ENCODE data around the gene TREML1.

TREML1 gene, protein sequence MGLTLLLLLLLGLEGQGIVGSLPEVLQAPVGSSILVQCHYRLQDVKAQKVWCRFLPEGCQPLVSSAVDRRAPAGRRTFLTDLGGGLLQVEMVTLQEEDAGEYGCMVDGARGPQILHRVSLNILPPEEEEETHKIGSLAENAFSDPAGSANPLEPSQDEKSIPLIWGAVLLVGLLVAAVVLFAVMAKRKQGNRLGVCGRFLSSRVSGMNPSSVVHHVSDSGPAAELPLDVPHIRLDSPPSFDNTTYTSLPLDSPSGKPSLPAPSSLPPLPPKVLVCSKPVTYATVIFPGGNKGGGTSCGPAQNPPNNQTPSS

DNA sequence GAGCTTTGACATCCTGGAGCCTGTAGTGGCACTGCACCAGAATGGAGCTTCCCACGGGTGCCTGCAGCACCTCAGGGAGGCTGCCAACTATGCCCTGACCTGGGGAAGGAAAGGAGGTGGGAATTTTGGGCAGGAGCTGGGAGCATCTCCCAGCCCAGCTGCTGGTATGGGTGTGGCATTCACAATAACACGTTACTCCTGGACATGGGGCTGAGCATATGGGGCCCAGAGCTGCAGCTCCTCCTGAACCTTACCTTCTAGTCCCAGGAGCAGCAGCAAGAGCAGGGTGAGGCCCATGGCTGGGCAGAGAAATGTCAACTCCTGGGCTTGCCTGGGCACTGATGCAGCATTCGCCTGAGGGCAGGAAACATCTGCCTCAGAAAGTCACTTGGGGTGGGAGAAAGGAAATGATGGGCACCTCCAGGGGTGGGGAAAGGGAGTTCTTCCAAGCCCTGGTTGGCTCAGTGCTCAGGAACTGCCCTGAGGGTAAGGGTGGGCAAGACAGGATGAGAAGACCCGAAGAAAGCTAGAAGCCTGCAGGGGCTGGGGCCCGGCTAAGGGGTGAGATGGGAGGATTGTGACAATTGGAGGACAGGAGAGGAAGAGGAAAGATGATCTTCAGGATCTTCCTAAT lies at the start of gene TREML1:
Gene TREML1 (minus strand): TSS at position 356 of the 634 bp plus-strand sequence. CDS start 59 bp downstream, at position 297.
- no peak for DNase-seq (ENCODE audit: low spot score)
- TF ChIP-seq, protein P1, sequence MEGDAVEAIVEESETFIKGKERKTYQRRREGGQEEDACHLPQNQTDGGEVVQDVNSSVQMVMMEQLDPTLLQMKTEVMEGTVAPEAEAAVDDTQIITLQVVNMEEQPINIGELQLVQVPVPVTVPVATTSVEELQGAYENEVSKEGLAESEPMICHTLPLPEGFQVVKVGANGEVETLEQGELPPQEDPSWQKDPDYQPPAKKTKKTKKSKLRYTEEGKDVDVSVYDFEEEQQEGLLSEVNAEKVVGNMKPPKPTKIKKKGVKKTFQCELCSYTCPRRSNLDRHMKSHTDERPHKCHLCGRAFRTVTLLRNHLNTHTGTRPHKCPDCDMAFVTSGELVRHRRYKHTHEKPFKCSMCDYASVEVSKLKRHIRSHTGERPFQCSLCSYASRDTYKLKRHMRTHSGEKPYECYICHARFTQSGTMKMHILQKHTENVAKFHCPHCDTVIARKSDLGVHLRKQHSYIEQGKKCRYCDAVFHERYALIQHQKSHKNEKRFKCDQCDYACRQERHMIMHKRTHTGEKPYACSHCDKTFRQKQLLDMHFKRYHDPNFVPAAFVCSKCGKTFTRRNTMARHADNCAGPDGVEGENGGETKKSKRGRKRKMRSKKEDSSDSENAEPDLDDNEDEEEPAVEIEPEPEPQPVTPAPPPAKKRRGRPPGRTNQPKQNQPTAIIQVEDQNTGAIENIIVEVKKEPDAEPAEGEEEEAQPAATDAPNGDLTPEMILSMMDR (IDR thresholded peaks at IDR 0.05; ENCODE audit: extremely low read depth, insufficient read depth, missing control alignments): no peak
- in situ Hi-C loops (cut with MboI; ENCODE audit: low pct_unique_long_range_greater_than_20kb, low sequenced_read_pairs, unreplicated experiment): no loop called here

- TF ChIP-seq, protein P1 (IDR thresholded peaks at IDR 0.05; ENCODE audit: extremely low read depth, insufficient read depth, missing control alignments): no peak
- in situ Hi-C loops (cut with MboI; ENCODE audit: low pct_unique_long_range_greater_than_20kb, low sequenced_read_pairs, unreplicated experiment): no loop called here
- no peak for DNase-seq (ENCODE audit: low spot score)
Measured at GRCh38 chr6:41201764-41202173, 47.6 kb upstream of the TREML1 start.

DNA sequence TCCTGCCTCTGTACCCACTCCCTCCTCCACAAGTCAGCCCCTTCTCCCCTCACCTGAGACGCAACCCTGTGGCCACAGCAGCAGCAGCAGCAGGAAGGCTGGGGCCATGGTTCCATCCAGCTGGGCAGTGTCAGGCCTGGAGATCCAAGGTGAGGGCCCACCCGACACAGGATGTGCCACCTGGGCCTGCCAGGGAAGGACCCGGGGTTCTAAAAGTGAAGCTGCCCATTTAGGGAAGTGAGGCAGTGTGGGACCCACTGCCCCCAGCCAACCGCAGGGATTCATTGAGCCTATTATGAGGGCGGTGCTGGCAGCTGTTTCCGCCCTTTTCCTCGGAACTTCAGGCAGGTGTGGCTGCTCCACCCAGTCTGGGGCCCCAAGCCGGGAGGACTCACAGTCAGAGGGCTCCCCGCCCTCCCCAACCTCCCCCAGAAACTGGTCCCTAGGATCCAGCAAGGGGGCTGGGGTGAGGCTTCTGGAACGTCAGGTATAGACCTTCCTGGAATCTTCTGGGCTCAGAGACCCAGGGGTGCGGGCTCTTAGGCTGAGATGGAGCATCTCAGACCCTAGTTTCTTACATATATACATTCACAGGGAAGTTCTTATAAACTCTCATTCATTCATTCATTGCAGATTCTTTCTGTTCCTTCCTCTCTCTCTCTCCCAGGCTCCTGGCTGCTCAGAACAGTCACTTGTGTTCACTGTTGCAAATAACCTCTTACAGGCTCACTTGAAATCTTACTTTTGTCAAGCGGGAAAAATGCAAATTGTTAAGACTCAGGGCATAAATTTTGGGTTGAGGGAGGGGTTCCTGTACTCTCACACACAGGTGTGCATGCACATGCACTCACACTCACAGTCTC lies 47.0 kb upstream of the TREML1 start, which contains the start of gene TREML2:
Gene TREML2 (minus strand): TSS at position 249 of the 863 bp plus-strand sequence. CDS start 141 bp downstream, at position 108.
- TF ChIP-seq, protein P1 (IDR thresholded peaks at IDR 0.05; ENCODE audit: extremely low read depth, insufficient read depth, missing control alignments): no peak
- in situ Hi-C loops (cut with MboI; ENCODE audit: low pct_unique_long_range_greater_than_20kb, low sequenced_read_pairs, unreplicated experiment): no loop called here
- DNase-seq (ENCODE audit: low spot score): peak; percentile 28

- peak; percentile 41 for DNase-seq (ENCODE audit: low spot score)
- in situ Hi-C loops (cut with MboI; ENCODE audit: low pct_unique_long_range_greater_than_20kb, low sequenced_read_pairs, unreplicated experiment): no loop called here
- TF ChIP-seq, protein P1 (IDR thresholded peaks at IDR 0.05; ENCODE audit: extremely low read depth, insufficient read depth, missing control alignments): no peak
Measured at GRCh38 chr6:41200296-41200900, 46.3 kb upstream of the TREML1 start.

DNA sequence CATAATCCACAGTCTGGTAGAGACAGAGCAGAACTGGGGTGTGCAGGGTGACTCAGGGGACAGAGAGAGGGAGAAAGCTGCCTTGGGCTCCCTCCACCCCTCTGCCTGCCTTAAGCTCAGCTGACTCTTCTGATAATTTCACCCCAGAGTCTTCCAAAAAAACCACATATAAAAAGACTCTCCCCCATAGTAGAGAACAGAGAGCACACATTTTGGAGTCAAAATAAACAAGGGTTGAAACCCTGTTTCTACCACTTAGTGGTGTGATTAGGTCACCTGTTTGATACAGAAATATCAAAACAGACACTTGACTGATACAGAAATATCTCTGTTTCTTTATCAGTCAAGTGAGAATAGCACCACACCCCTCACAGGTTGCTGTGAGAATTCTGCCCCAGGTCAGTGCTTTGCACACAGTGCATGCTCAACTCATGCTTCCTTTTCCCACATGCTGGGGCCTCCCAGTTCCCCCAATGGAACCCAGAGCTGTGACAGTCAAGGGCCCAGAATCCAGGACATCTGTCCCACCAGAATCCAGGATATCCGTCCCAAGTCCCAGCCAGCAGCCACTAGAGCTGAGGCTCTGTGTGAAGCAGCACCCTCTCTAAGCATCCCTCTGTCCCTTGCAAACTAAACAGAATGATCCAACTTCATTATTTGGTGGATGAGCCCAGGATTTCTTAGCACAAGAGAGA lies 45.6 kb upstream of the TREML1 start:
- in situ Hi-C loops (cut with MboI; ENCODE audit: low pct_unique_long_range_greater_than_20kb, low sequenced_read_pairs, unreplicated experiment): no loop called here
- DNase-seq (ENCODE audit: low spot score): peak; percentile 50
- TF ChIP-seq, protein P1 (IDR thresholded peaks at IDR 0.05; ENCODE audit: extremely low read depth, insufficient read depth, missing control alignments): no peak
